NCI-H2171 (cell line): ENCODE data around the gene WNT3A.

Experiments
- DNase-seq: peaks from one replicate; lab custom pipeline; 2025; lab: John Stamatoyannopoulos, UW

Gene WNT3A

DNA sequence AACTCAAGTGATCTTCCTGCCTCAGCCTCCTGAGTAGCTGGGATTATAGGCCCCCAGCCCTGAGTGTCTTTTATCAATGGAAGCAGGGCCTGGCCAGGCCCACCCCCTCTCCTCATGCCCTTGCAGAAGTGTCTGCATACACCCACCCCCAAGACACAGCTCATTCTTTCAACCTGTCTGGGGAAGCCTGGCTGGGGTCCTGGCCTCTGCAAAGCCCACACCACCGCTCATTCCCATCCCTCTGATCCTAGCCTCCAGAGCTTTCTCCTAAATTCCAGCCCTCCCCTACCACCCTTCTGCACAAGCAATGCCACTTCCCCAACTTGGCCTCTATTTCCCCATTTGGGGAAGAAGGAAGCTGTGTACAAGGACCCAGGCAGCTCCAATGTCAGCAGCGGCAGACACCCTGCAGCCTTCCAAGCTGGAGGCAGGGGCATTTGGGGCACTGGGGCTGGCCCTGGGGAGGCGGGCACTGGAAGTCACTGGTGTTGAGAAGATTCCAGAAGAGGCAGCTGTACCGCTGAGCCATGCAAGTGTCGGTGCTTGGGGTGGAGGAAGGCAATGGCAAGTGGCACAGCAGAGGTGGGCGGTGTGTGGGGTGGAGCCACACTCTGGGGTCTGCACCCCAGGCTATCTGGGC is 42.0 kb downstream of the WNT3A start:
- DNase-seq = no peak

DNA sequence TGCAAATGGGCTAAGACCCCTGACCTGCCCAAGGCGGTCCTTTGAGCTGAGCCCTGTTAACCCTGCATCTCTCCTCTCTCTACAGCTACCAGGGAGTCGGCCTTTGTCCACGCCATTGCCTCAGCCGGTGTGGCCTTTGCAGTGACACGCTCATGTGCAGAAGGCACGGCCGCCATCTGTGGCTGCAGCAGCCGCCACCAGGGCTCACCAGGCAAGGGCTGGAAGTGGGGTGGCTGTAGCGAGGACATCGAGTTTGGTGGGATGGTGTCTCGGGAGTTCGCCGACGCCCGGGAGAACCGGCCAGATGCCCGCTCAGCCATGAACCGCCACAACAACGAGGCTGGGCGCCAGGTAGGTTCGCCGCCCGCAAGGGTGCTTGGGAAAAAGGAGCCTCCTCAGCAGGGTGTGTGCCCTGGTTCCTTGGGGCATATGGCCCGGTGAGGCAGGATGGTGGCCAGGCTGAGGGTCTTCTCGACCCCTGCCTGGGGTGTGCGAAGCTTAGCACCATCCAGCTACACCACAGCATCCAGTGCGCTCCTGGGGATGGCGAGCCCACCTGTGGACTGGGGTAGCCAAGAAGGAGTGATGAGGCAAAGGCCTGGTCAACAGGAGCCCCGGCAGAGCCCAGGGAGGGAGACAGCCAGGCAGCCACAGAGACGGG is 43.9 kb downstream of the WNT3A start:
- no peak for DNase-seq

GRCh38 chr1:228058172-228058948 is 51.6 kb downstream of the WNT3A start:
- no peak for DNase-seq

- no peak for DNase-seq
Observed at GRCh38 chr1:228058949-228059633, 52.3 kb downstream of the WNT3A start.

DNA sequence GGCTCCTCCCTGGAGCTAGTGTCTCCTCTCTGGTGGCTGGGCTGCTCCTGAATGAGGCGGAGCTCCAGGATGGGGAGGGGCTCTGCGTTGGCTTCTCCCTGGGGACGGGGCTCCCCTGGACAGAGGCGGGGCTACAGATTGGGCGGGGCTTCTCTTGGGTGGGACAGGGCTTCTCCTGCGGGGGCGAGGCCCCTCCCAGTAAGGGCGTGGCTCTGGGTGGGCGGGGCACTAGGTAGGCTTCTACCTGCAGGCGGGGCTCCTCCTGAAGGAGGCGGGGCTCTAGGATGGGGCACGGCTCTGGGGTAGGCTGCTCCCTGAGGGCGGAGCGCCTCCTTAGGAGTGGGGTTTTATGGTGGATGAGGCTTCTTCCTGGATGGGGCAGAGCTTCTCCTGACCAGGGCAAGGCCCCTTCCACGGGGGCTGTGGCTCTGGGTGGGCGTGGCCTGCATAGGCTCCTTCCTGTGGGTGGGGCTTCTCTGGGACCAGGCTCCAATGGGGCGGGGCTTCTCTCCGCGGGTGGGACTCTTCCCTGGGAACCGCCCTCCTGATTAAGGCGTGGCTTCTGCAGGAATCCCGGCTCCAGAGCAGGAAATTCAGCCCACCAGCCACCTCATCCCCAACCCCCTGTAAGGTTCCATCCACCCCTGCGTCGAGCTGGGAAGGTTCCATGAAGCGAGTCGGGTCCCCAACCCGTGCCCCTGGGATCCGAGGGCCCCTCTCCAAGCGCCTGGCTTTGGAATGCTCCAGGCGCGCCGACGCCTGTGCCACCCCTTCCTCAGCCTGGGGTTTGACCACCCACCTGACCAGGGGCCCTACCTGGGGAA is 53.0 kb downstream of the WNT3A start:
- peak; percentile 61 for DNase-seq

GRCh38 chr1:228060458-228061190 is 53.8 kb downstream of the WNT3A start:
- DNase-seq = no peak

DNA sequence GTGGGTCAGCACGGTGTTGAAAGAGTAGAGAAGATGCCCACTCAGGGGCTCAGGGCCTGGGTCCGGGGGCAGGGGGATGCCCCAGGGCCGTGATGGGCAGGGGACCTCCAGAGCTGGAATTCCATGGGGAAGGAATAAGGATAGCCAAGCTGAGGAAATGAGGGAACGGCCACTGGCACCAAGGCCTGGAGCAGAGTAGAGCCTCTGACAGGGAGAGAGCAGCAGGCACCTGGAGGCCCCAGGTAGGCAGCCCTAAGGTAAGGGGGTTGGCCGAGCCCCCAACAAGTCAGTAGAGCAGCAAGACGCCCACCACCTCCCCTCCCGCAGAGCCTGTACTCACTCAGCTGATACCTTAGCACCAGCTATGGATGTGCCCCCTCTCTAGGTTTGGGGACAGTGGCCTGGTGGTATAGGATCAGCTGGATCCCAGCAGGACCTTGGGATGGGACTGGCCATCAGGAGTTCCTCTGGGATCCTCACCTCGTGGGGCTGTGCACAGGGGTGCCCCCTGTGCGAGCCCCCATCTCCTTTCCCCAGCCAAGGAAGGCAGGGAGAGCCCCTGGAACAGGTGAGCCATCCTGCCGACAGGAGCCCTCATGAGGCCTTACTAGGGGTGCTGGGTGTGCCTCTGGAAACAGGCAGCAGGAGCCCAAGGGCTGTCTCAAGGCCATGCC is 54.8 kb downstream of the WNT3A start:
- DNase-seq = no peak

DNA sequence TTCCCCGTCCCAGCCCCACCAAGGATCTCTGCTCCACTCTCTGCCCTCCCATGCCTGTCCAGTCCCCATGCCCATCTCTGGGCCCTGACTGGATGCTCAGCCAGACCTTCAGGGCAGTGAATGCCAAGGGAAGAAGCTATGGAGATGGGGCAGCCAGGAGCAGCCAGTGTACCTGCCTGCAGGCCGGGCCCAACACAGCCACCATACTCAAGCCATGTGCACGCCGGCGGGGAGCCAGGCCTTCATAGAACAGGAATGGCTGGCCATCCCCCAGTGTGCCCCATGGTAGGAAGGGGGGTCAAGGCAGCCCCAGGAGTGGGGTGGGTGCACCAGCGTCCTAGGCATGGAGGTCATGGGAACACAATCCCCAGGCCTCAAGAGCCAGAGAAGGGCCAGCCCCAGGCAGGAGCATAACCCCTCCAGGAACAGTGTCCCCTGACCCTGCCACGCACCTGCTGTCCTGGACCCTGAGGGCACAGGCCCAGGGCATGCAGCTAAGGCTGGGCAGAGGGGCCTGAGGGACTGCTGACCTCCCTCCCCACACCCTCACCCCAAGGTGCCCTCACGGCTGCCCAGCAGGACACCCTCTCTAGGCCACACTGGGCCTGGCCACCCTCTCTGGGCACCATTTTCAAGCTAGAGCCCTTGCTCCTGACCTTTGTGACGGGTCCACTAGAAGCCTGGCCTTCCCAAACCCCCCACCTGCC is 55.4 kb downstream of the WNT3A start:
- no peak for DNase-seq

DNA sequence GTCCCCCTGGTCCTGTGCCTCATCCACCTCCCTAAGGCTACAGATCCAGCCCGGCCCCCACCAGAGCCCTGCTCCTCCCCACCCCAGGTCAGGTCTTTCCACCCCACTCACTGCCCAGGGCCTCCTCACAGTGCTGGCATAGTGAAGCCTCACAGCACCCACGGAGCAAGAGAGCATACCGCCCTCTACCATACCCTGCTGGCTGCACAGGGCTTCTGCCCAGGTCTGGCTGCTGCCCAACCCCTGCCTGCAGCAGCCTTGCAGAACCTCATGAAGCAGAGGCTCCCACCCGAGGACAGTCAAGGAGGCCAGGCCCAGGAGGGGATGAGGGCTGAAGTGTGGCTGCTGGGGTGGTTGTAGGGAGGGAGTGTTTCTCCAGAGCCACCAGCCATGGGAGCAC is 56.0 kb downstream of the WNT3A start:
- no peak for DNase-seq

- no peak for DNase-seq
Observed at GRCh38 chr1:228063251-228064191, 56.7 kb downstream of the WNT3A start.

DNA sequence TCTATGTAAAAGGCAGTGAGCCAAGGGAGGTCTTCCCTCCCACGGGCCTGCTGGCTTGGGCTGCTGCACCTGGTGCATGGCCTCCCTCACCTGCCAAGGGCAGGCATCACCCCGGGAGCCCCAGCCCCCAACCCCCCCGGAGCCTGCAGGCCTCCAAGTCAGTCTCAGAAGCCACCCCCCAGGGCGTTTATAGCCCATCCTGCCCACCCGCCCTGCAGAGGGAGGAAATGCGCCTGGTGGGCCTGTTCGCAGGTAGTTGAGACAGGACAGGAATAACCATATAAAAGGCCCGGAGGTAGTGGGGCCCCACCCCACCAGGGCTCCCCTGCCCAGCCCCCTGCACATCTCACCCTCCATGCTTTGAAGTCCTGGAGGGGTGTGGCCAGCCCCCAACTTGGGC is 57.5 kb downstream of the WNT3A start:
- no peak for DNase-seq

DNA sequence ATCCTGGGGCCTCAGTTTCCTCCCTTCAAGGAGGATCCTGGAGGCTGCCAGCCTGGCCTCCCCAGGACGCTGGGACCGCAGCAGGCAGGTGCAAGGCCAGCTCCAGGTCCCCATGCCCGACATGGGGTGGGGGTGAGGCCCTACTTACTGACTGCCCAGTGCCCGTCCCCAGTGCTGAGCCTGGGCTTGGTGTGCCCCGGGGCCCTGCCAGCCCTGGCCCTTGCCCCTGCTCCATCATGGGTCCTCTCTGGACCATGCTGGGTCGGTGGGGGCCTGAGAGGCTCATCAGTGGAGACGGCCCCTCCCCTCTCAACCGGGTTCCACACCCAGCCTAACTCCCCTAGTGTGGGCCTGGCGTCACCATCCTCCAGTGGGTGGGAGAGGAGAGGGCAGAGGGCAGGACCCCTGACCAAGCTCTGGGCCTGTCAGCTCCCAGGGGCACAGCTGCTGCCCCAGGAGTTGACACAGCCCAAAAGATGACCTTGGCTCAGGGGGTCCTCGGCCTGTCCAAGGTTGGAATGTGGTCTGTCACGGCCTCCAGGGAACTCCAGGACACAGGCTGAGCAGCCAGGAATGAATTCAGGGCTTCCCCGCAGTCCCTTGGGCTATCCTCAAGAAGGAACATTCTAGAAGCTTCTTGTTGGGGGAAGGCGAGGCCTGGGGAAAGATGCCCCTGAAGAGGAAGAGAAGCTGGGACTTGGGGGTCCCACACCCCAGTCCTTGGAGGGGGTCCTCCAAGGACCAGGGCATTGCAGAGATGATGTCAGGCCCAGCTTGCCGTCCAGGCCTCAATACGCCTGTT is 58.1 kb downstream of the WNT3A start:
- DNase-seq = no peak

DNA sequence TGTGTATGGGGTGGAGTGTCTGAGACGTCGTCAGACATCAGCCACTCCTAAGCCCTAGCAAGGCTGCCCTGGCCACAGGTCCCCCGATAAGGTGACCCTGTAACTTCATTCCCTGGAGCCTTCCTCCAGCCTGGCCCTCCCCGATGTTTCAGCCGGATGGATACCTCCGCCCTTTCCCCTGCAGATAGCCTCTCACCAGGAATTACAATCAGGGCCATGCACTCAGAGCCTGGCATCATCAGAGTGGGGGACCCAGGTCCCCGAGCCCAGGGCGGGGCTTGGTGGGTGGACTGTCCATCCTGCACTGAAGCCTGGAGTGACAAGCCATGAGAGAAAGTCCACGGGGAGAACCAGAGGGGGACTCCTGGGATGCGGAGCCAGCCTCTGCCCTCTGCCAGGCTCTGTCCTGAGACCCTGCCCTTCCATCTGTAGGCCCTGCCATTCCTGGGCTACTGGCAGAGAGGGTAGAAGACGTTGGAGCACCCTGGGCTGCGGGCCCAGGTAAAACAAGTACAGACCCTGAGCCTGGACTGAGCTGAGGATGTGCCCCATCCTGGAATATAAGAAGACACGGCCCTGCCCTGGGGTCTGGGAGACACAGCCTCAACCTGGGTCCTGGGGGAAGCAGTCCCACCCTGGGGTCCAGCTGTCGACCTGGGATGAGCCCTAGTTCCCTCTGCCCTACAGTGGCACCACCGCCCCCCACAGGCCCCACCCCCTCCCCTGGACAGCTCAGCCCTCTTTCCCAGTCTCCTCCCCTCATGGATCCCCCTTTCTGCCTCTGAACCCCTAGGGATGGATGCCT is 58.9 kb downstream of the WNT3A start:
- DNase-seq = no peak

GRCh38 chr1:228066416-228066815 is 59.6 kb downstream of the WNT3A start:
- no peak for DNase-seq

DNA sequence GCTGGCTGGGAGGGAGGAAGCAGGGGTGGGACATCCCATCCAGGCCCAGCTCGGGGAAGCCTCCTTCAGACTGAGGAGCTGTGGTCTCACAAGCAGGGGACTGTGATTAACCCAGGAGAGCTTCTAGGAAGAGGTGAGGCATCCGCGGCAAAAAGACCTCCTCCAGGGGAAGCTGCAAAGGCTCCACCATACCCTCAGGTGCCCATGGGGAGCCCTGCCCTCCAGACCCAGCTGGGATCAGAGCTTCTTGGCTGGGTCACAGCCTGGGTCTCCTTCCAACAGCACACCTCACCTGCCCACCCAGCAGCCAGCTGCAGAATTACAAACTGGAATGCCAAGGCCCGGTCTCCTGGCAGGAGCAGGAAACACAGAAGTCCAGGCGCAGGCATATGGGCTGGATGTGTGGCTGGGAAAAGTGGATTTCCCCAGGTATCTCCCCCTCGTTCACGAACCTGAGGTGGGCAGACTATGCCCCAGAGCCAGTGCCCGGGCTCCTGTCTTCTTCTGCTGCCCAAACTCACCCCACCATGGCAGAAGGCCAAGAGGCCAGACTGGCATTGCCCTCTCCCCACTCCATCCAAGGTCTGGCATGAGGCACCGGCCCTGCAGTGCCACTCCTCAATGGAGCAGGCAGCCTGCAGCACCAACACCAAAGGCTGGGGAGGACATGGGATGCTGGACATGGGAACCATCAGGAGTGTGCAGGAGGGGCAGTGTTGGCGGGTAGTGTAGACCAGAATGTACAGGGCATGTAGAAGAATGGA is 60.3 kb downstream of the WNT3A start:
- no peak for DNase-seq

DNA sequence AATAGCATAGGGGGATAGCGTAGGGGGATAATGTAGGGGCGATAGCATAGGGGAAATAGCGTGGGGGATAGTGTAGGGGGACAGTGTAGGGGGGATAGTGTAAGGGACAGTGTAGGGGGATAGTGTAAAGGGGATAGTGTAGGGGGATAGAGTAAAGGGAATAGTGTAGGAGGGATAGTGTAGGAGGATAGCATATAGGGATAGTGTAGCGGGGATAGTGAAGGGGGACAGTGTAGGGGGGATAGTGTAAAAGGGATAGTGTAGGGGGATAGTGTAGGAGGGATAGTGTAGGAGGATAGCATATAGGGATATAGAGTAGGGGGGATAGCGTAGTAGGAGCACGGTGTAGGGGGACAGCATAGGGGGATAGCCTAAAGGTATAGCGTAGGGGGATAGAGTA is 61.6 kb downstream of the WNT3A start:
- no peak for DNase-seq
